ENCODE measurements around the gene CDC42BPA. TPM values are rescaled to one million over a fixed set of nuclear protein-coding genes. Genes with fewer than 3 reads are reported as not detected.

Gene CDC42BPA
- total RNA-seq, 3 donors from 2014 or later, result 39.8 to 54.7 (median 46.7) TPM

GRCh38 chr1:227265891-227266290 lies 52.4 kb downstream of the CDC42BPA start:
- intact Hi-C loops (cut with DNase I; ENCODE audit: low total_unique reads), result no loop called here
- Histone ChIP-seq H3K36me3 (no peaks in the 10 kb centered on the region), H3K4me3 (no peak overlapping the region), H3K4me1 (no peaks in the 10 kb centered on the region), H3K27me3 (no peaks in the 10 kb centered on the region), H3K27ac (no peak overlapping the region), H3K9me3 (no peaks in the 10 kb centered on the region)
- TF ChIP-seq CTCF (IDR thresholded peaks at IDR 0.05) (no peak), POLR2AphosphoS5 (IDR thresholded peaks at IDR 0.05) (no peak), POLR2A (IDR thresholded peaks at IDR 0.05) (no peak)
- no peak for DNase-seq (ENCODE audit: low spot score in 2 of 2)

- no peaks in the 10 kb centered on the region for H3K9me3 ChIP-seq
- H3K27ac ChIP-seq, result no peak overlapping the region
- DNase-seq (ENCODE audit: low spot score in 2 of 2), result no peak
- no peak overlapping the region for H3K4me3 ChIP-seq
- H3K27me3 ChIP-seq, result no peaks in the 10 kb centered on the region
- H3K36me3 ChIP-seq, result no peaks in the 10 kb centered on the region
- TF ChIP-seq POLR2A (IDR thresholded peaks at IDR 0.05) (no peak), POLR2AphosphoS5 (IDR thresholded peaks at IDR 0.05) (no peak), CTCF (IDR thresholded peaks at IDR 0.05) (no peak)
- intact Hi-C loops (cut with DNase I; ENCODE audit: low total_unique reads), result no loop called here
- no peaks in the 10 kb centered on the region for H3K4me1 ChIP-seq
Observed at GRCh38 chr1:227263869-227264268, 54.4 kb downstream of the CDC42BPA start.

DNA sequence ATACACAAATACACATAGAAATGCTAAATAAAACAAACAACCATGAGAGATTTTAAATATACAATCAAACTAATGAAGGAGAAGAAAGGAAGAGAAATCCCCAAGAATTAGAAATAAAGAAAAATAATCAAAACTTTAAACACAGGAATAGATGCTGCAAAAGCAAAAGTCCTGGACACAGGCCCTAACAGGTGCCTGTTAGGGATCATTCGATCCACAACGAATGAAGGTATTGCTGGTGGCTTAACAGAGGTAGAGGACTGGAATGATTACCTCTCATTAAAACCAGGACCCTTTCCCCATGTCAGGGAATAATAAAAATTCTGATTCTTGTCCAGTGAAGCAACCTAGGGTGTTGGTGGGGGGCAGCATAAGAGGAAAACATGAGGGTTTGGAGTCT lies 56.8 kb downstream of the CDC42BPA start:
- intact Hi-C loops (cut with DNase I; ENCODE audit: low total_unique reads), result no loop called here
- TF ChIP-seq POLR2A (IDR thresholded peaks at IDR 0.05) (no peak), CTCF (IDR thresholded peaks at IDR 0.05) (no peak), POLR2AphosphoS5 (IDR thresholded peaks at IDR 0.05) (no peak)
- Histone ChIP-seq H3K27ac (no peak overlapping the region), H3K4me3 (no peak overlapping the region), H3K27me3 (no peaks in the 10 kb centered on the region), H3K4me1 (no peaks in the 10 kb centered on the region), H3K9me3 (no peaks in the 10 kb centered on the region), H3K36me3 (no peaks in the 10 kb centered on the region)
- DNase-seq (ENCODE audit: low spot score in 2 of 2), result no peak

DNA sequence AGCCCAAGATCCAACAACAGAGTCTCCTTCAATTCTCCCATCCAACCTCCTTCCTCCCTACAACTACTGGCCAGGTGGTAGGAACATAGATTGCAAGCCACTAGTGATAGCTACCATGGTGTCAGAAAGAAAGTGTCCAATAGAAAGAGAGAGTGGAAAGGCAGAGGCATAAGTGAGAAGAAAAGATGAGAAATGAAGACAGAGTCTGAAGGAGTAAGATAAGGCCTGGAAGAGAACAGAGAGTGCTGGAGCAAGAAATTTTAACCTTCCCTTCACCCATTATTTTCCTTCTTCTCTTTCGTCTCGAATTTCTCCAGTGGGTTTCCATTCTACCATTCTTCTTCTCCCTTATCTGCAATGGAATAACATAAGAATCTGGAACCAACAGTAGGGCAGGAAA lies 57.9 kb downstream of the CDC42BPA start:
- no peaks in the 10 kb centered on the region for H3K27me3 ChIP-seq
- no peaks in the 10 kb centered on the region for H3K9me3 ChIP-seq
- H3K4me1 ChIP-seq, result no peaks in the 10 kb centered on the region
- no peak for TF ChIP-seq POLR2A (IDR thresholded peaks at IDR 0.05)
- TF ChIP-seq CTCF (IDR thresholded peaks at IDR 0.05), result no peak
- no peak for TF ChIP-seq POLR2AphosphoS5 (IDR thresholded peaks at IDR 0.05)
- intact Hi-C loops (cut with DNase I; ENCODE audit: low total_unique reads), result no loop called here
- H3K4me3 ChIP-seq, result no peak overlapping the region
- DNase-seq (ENCODE audit: low spot score in 2 of 2), result no peak
- H3K36me3 ChIP-seq, result no peaks in the 10 kb centered on the region
- H3K27ac ChIP-seq, result no peak overlapping the region

- intact Hi-C loops (cut with DNase I; ENCODE audit: low total_unique reads), result no loop called here
- H3K4me1 ChIP-seq, result no peaks in the 10 kb centered on the region
- DNase-seq (ENCODE audit: low spot score in 2 of 2), result no peak
- H3K4me3 ChIP-seq, result no peak overlapping the region
- TF ChIP-seq POLR2AphosphoS5 (IDR thresholded peaks at IDR 0.05), result no peak
- no peak for TF ChIP-seq POLR2A (IDR thresholded peaks at IDR 0.05)
- TF ChIP-seq CTCF (IDR thresholded peaks at IDR 0.05), result no peak
- no peaks in the 10 kb centered on the region for H3K27me3 ChIP-seq
- no peaks in the 10 kb centered on the region for H3K36me3 ChIP-seq
- H3K9me3 ChIP-seq, result no peaks in the 10 kb centered on the region
- H3K27ac ChIP-seq, result no peak overlapping the region
Observed at GRCh38 chr1:227257964-227258363, 60.3 kb downstream of the CDC42BPA start.
